ENCODE data around the gene ARHGAP9. TPM values are rescaled to one million over a fixed set of nuclear protein-coding genes. Genes with fewer than 3 reads are reported as not detected.
"Not testable (repeated sequence)": the region's sequence is repeated elsewhere in the genome, so short reads cannot be mapped to it uniquely, and the experiment has no call there.

ARHGAP9 gene
- total RNA-seq, 1 donor from 2014 or later, result 28.7 TPM

DNA sequence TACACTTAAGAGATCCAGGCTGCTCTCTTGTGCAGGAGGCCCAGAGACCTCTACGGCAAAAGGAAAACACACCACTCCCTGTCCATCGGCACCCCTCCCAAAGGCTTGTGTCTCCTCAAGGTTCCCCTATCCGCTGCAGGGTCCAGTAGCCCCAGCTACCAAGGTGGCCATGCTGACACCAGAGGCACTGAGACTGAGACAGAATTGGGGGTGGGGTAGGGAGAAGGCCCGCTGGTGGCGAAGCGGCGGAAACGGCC, 40.1 kb upstream of the ARHGAP9 start:
- intact Hi-C loops (cut with DNase I), result loop anchor here (2.0 kb wide), 1 partner anchor 85 kb away; the partner anchor contains the start of gene DTX3
- peaks cover 62% of the 10 kb centered on the region for H3K4me1 ChIP-seq
- H3K27ac ChIP-seq, result peak overlapping the region; percentile 99
- H3K36me3 ChIP-seq, result peaks cover 0 to 34% of the 10 kb centered on the region in 2 donors
- no peak for TF ChIP-seq POLR2A (IDR thresholded peaks at IDR 0.05)
- TF ChIP-seq, protein P1, sequence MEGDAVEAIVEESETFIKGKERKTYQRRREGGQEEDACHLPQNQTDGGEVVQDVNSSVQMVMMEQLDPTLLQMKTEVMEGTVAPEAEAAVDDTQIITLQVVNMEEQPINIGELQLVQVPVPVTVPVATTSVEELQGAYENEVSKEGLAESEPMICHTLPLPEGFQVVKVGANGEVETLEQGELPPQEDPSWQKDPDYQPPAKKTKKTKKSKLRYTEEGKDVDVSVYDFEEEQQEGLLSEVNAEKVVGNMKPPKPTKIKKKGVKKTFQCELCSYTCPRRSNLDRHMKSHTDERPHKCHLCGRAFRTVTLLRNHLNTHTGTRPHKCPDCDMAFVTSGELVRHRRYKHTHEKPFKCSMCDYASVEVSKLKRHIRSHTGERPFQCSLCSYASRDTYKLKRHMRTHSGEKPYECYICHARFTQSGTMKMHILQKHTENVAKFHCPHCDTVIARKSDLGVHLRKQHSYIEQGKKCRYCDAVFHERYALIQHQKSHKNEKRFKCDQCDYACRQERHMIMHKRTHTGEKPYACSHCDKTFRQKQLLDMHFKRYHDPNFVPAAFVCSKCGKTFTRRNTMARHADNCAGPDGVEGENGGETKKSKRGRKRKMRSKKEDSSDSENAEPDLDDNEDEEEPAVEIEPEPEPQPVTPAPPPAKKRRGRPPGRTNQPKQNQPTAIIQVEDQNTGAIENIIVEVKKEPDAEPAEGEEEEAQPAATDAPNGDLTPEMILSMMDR (IDR thresholded peaks at IDR 0.05), result no peak
- TF ChIP-seq POLR2AphosphoS5 (IDR thresholded peaks at IDR 0.05; ENCODE audit: insufficient read depth in 1 of 2, low read depth in 1 of 2), result no peak
- no peaks in the 10 kb centered on the region for H3K27me3 ChIP-seq
- H3K9me3 ChIP-seq, result no peaks in the 10 kb centered on the region
- peak in 1 of 2 donors; percentile 94 for DNase-seq (ENCODE audit: extremely low spot score in 2 of 2)
- H3K4me3 ChIP-seq, result peak overlapping the region; percentile 82 to 90

DNA sequence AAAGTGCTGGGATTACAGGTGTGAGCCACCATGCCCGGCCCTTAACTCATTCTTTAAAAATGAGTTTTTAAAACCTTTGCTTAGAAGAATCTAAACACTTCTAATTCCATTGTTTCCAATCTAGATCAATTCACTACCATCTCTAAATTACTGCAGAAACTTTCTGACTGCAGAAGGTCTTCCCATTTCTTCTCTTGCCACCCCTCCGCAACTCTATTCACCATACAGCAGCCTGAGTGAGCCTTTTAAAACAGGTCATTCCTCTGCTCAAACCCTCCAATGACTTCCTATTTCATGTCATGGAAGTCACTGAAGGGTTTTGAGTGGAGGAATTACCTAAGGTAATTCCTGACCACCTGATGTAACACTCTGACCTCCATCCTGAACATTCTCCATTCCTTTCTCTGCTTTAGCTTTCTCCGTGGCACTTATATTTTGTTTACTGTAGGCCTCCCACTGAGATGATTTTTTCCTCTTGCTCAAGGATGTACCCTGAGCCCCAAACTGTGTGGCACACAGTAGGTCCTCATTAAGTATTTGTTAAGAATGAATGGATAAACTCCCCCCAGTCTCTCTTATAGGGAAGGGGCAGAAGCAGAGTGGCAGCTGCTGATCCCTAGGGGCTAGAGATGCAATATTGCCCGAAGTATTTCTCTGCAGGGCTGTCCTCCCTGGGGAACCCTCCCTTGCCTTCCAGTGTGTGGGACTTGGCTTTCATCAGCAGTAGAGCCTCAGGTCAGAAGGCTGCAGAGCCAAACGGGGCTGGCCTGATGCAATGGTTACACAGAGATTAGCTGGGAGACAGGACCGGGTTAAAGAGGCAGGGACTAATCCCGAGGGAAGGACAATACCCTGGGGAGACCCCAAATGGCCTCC, 39.5 kb upstream of the ARHGAP9 start:
- peaks cover 57% of the 10 kb centered on the region for H3K4me1 ChIP-seq
- H3K27ac ChIP-seq, result peak overlapping the region; percentile 99
- DNase-seq (ENCODE audit: extremely low spot score in 2 of 2), result no peak
- TF ChIP-seq, protein P1 (IDR thresholded peaks at IDR 0.05), result no peak
- no peak for TF ChIP-seq POLR2AphosphoS5 (IDR thresholded peaks at IDR 0.05; ENCODE audit: insufficient read depth in 1 of 2, low read depth in 1 of 2)
- TF ChIP-seq POLR2A (IDR thresholded peaks at IDR 0.05), result no peak
- peak overlapping the region; percentile 82 to 90 for H3K4me3 ChIP-seq
- no peaks in the 10 kb centered on the region for H3K9me3 ChIP-seq
- intact Hi-C loops (cut with DNase I), result no loop called here
- no peaks in the 10 kb centered on the region for H3K27me3 ChIP-seq
- peaks cover 0 to 34% of the 10 kb centered on the region in 2 donors for H3K36me3 ChIP-seq

DNA sequence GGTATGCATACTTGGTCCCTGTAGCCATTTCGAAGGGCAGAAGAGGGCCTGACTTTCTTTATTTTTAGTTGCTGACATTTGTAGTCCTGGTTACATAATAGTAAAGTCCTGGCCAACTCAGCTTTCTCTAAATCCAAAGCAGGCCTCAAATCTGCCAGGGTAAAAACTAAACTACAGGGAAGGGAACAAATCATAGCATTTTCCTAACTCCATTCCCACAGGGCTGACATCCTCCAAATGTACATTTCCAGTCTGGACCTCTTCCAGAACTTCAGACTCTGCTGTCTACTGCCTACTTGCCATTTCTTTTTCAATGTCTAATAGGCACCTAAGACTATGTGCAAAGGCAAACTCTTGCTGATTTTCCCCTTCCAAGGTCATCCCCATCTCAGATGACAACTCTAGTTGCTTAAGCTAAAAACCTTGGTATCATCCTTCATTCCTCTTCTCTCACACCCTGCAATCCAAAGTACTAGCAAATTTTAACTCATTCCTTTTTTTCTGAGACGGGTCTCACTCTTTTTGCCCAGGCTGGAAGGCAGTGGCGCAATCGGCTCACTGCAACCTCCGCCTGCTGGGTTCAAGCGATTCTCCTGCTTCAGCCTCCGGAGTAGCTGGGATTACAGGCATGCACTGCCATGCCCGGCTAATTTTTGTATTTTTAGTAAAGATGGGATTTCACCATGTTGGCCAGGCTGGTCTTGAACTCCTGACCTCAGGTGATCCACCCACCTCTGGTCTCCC, 38.7 kb upstream of the ARHGAP9 start:
- DNase-seq (ENCODE audit: extremely low spot score in 2 of 2), result no peak
- peaks cover 0 to 36% of the 10 kb centered on the region in 2 donors for H3K36me3 ChIP-seq
- intact Hi-C loops (cut with DNase I), result no loop called here
- H3K27ac ChIP-seq, result peak overlapping the region; percentile 99
- H3K4me3 ChIP-seq, result peak overlapping the region; percentile 82 to 90
- no peak for TF ChIP-seq POLR2A (IDR thresholded peaks at IDR 0.05)
- TF ChIP-seq POLR2AphosphoS5 (IDR thresholded peaks at IDR 0.05; ENCODE audit: insufficient read depth in 1 of 2, low read depth in 1 of 2), result no peak
- TF ChIP-seq, protein P1 (IDR thresholded peaks at IDR 0.05), result no peak
- H3K4me1 ChIP-seq, result peaks cover 49% of the 10 kb centered on the region
- H3K27me3 ChIP-seq, result no peaks in the 10 kb centered on the region
- no peaks in the 10 kb centered on the region for H3K9me3 ChIP-seq

DNA sequence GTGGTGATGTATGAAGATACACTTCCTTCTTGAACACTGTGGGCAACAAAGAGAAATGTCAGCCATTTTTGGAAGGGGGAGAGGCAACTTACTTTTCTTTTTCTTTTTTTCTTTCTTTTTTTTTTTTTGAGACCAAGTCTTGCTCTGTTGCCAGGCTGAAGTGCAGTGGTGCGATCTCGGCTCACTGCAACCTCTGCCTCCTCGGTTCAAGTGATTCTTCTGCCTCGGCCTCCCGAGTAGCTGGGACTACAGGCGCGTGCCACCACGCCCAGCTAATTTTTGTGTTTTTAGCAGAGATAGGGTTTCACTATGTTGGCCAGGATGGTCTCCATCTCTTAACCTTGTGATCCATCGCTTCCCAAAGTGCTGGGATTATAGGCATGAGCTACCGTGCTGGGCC, 38.1 kb upstream of the ARHGAP9 start:
- H3K9me3 ChIP-seq; H3K4me3 ChIP-seq; intact Hi-C loops (cut with DNase I); H3K27me3 ChIP-seq; DNase-seq (ENCODE audit: extremely low spot score in 2 of 2): not testable (repeated sequence)
- H3K36me3 ChIP-seq, result peaks cover 0 to 43% of the 10 kb centered on the region in 2 donors
- peaks cover 46% of the 10 kb centered on the region for H3K4me1 ChIP-seq
- H3K27ac ChIP-seq, result peak overlapping the region; percentile 99

DNA sequence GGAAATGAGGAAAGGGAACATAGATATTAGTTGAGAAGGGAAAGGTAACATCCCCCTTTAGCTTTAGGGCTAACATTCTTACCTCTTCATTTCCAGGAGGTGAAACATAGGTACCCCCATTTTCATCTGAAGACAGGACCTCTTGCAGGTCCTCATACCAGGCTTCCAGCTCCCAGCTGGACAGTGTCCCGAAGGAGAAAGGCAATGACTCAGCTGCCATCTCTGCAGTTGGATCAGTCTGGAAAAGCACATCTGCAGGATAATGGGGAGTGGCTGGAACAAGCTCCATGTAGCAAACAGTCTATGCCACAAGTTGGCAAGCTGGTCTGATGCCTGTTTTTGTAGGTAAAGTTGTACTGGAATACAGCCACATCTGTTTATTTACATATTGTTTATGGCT, 37.5 kb upstream of the ARHGAP9 start:
- Histone ChIP-seq H3K4me3 (no peak overlapping the region), H3K9me3 (no peaks in the 10 kb centered on the region), H3K27ac (peak overlapping the region; percentile 99), H3K27me3 (no peaks in the 10 kb centered on the region), H3K4me1 (peaks cover 45% of the 10 kb centered on the region), H3K36me3 (peaks cover 0 to 48% of the 10 kb centered on the region in 2 donors)
- TF ChIP-seq, protein P1 (IDR thresholded peaks at IDR 0.05), result no peak
- TF ChIP-seq POLR2AphosphoS5 (IDR thresholded peaks at IDR 0.05; ENCODE audit: insufficient read depth in 1 of 2, low read depth in 1 of 2), result peak in 1 of 2 donors; percentile 18
- DNase-seq (ENCODE audit: extremely low spot score in 2 of 2), result no peak
- intact Hi-C loops (cut with DNase I), result no loop called here

Measured in vagina (tissue), 2 donors.